Cardiac muscle cell (in vitro differentiated cells and primary cell): ENCODE data around the gene CLDN11. TPM values are rescaled to one million over a fixed set of nuclear protein-coding genes. Genes with fewer than 3 reads are reported as not detected.
A peak's percentile ranks its signal among the peaks of the same experiment; 100 is the strongest.

Experiments used
- DNase-seq, 2 donors: peaks; one replicate each; pipeline versions ENCODE4 v3.0.0 to v3.0.0-alpha.2; 2010 to 2017; ENCODE audit warnings: low read depth in 1 of 2, low spot score in 1 of 2
- H3K27ac ChIP-seq: fragments of 200-600 bp; sonication (generic); 2 replicates; pipeline ENCODE4 v1.5.1; 2016
- H3K27me3 ChIP-seq: fragments of 200-600 bp; sonication (generic); 2 replicates; pipeline ENCODE4 v1.6.0; 2016; ENCODE audit warnings: control low read depth
- H3K36me3 ChIP-seq: fragments of 200-600 bp; sonication (generic); 2 replicates; pipeline ENCODE4 v1.5.1; 2016; ENCODE audit warnings: control low read depth
- H3K4me1 ChIP-seq: fragments of 200-600 bp; sonication (generic); 2 replicates; pipeline ENCODE4 v1.8.1; 2017; ENCODE audit warnings: low read depth, mild to moderate bottlenecking, mixed run types
- H3K4me3 ChIP-seq: fragments of 200-600 bp; sonication (generic); 2 replicates; pipeline ENCODE4 v1.5.1; 2016; ENCODE audit warnings: mild to moderate bottlenecking
- H3K9me3 ChIP-seq: fragments of 200-600 bp; sonication (generic); 2 replicates; pipeline ENCODE4 v1.5.1; 2017; ENCODE audit warnings: low read depth, mild to moderate bottlenecking, control low read depth
- polyA plus RNA-seq: library from polyadenylated mRNA; unstranded; fragments of >200 nt; fragmentation: Nextera tagmentation; extraction: Ambion mirVana; gene quantifications from 2 replicates; pipeline ENCODE4 v1.2.1, GENCODE V29; 2016
- total RNA-seq: library from RNA; depleted of rRNA; stranded (reverse); fragments of >200 nt; gene quantifications from 2 replicates; pipeline ENCODE4 v1.2.3, GENCODE V29; 2016
- TF ChIP-seq, protein P1 (sequence below): IDR thresholded peaks from 2 replicates; pipeline ENCODE4 v1.5.1; 2012; ENCODE audit warnings: low read depth, mild to moderate bottlenecking, low read length

Gene CLDN11
- total and polyA plus RNA-seq, 2 experiments from 2014 or later = 0.09 TPM; not detected in 1

- peaks cover 53% of the 10 kb centered on the region for H3K36me3 ChIP-seq
- TF ChIP-seq, protein P1, sequence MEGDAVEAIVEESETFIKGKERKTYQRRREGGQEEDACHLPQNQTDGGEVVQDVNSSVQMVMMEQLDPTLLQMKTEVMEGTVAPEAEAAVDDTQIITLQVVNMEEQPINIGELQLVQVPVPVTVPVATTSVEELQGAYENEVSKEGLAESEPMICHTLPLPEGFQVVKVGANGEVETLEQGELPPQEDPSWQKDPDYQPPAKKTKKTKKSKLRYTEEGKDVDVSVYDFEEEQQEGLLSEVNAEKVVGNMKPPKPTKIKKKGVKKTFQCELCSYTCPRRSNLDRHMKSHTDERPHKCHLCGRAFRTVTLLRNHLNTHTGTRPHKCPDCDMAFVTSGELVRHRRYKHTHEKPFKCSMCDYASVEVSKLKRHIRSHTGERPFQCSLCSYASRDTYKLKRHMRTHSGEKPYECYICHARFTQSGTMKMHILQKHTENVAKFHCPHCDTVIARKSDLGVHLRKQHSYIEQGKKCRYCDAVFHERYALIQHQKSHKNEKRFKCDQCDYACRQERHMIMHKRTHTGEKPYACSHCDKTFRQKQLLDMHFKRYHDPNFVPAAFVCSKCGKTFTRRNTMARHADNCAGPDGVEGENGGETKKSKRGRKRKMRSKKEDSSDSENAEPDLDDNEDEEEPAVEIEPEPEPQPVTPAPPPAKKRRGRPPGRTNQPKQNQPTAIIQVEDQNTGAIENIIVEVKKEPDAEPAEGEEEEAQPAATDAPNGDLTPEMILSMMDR = no peak
- DNase-seq = peak in 1 of 2 donors; percentile 64
Observed at GRCh38 chr3:170387950-170388349, 30.7 kb upstream of the CLDN11 start.

DNA sequence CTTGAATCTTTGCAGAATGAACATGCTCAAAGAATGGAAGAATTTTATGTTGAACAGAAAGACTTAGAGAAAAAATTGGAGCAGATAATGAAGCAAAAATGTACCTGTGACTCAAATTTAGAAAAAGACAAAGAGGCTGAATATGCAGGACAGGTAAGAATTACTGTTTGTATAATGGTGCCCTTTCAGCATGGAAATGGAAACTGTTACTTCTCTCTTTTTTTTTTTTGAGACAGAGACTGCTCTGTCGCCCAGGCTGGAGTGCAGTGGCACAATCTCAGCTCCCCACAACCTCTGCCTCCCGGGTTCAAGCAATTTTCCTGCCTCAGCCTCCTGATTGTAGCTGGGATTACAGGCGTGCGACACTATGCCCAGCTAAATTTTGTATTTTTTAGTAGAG lies 27.6 kb upstream of the CLDN11 start:
- TF ChIP-seq, protein P1 = no peak
- peaks cover 3% of the 10 kb centered on the region for H3K4me1 ChIP-seq
- peaks cover 63% of the 10 kb centered on the region for H3K36me3 ChIP-seq
- H3K9me3 ChIP-seq = no peaks in the 10 kb centered on the region
- no peak for DNase-seq
- H3K27me3 ChIP-seq = no peaks in the 10 kb centered on the region
- no peak overlapping the region for H3K4me3 ChIP-seq
- no peak overlapping the region for H3K27ac ChIP-seq

More at GRCh38 chr3:170387950-170388349, 30.7 kb upstream of the CLDN11 start:
- peaks cover 3% of the 10 kb centered on the region for H3K4me1 ChIP-seq
- H3K27me3 ChIP-seq = no peaks in the 10 kb centered on the region
- H3K4me3 ChIP-seq = no peak overlapping the region
- H3K27ac ChIP-seq = no peak overlapping the region
- H3K9me3 ChIP-seq = no peaks in the 10 kb centered on the region

- DNase-seq = no peak
- Histone ChIP-seq H3K4me1 (no peaks in the 10 kb centered on the region), H3K27ac (no peak overlapping the region), H3K9me3 (no peaks in the 10 kb centered on the region), H3K4me3 (no peak overlapping the region), H3K36me3 (peaks cover 24% of the 10 kb centered on the region), H3K27me3 (no peaks in the 10 kb centered on the region)
- TF ChIP-seq, protein P1 = no peak
Observed at GRCh38 chr3:170397685-170398084, 21.0 kb upstream of the CLDN11 start.

DNA sequence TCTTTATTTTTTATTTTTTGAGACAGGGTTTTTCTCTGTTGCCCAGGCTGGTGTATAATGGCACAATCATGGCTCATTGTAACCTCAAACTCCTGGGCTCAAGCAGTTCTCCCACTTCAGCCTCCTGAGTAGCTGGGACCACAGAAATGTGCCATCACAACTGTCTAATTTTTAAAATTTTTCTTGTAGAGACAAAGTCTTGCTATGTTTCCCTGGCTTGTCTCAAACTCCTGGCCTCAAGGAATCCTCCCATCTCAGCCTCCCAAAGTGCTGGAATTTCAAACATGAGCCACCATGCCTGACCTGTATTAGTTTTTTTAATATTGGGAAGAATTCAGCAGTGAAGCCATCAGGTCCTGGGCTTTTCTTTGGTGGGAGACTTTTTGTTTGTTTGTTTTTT lies 13.6 kb upstream of the CLDN11 start:
- TF ChIP-seq, protein P1 = no peak
- Histone ChIP-seq H3K27me3 (no peaks in the 10 kb centered on the region), H3K4me1 (no peaks in the 10 kb centered on the region), H3K9me3 (no peaks in the 10 kb centered on the region), H3K27ac (no peak overlapping the region), H3K36me3 (no peaks in the 10 kb centered on the region), H3K4me3 (no peak overlapping the region)
- DNase-seq = no peak

DNA sequence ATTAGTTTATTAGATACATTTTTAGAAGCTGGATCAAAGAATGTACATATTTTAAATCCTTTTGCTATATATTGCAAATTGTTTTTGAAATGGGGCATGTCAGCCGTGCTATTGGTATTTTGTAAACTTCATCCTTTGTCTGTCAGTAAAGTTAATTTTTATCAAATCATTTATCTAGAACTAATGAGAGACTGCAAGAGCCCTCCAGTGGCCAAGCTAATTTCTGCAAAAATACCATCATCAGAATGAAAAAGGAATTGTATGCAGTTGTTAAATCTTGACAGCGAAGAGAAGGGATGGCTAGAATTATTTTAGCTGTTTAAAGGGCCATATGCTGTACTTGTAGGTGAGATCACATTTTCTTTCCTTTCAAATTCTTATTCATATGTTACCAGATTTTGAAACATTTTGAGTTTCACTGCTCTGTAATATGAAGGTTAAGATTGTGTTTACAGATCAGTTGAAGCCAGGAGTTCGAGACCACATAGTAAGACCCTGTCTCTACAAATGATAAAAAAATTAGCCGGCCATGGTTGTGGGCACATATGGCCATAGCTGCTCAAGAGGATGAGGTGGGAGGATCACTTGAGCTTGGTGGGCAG lies 8.1 kb upstream of the CLDN11 start:
- no peaks in the 10 kb centered on the region for H3K4me1 ChIP-seq
- H3K36me3 ChIP-seq = no peaks in the 10 kb centered on the region
- H3K9me3 ChIP-seq = no peaks in the 10 kb centered on the region
- peak; percentile 12 to 47 for DNase-seq
- TF ChIP-seq, protein P1 = peak; percentile 52
- no peak overlapping the region for H3K4me3 ChIP-seq
- H3K27me3 ChIP-seq = no peaks in the 10 kb centered on the region
- H3K27ac ChIP-seq = no peak overlapping the region

DNA sequence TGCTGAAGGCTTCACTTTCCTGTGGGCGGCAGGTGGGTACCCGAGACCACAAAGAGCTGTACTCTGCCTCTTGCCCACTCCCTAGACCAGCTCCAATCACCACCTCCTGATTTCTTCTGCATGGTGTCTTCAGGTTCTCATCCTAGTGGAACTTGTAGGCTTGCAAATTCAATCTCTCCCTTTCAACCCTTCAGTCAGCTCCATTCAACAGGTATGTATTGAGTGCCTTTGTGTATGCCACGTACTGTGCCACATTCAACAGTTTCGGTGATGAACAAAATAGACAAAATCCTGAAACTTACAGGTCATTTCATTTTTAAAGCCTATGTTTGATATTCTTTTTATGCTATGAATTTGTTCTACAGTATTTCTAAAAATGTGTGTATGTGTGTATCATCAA lies 5.4 kb upstream of the CLDN11 start:
- Histone ChIP-seq H3K4me1 (no peaks in the 10 kb centered on the region), H3K36me3 (no peaks in the 10 kb centered on the region), H3K4me3 (no peak overlapping the region), H3K27ac (no peak overlapping the region), H3K9me3 (no peaks in the 10 kb centered on the region), H3K27me3 (peaks cover 13% of the 10 kb centered on the region)
- DNase-seq = no peak
- TF ChIP-seq, protein P1 = no peak
